Neural cell (in vitro differentiated cells): ENCODE measurements around the gene SLC18A2.

Experiments used
- CTCF ChIP-seq: fragments of 450-650 bp; IDR thresholded peaks from 2 replicates; pipeline ENCODE4 v1.5.1; 2014; ENCODE audit warnings: antibody characterized with exemption, mild to moderate bottlenecking, moderate library complexity; ENCODE audit not compliant: poor library complexity, severe bottlenecking
- EZH2 ChIP-seq: fragments of 200-600, 300-800 bp; shearing (Covaris generic), sonication (generic); IDR thresholded peaks from 2 replicates; pipeline ENCODE4 v1.6.1; 2014; ENCODE audit warnings: antibody characterized with exemption, low read length, borderline replicate concordance, mild to moderate bottlenecking; ENCODE audit not compliant: insufficient read depth, poor library complexity, severe bottlenecking
- POLR2AphosphoS5 ChIP-seq: IDR thresholded peaks from 2 replicates; pipeline ENCODE4 v1.6.1; 2012
- SMC3 ChIP-seq: fragments of 450-650 bp; conservative IDR thresholded peaks from 2 replicates; pipeline ENCODE4 v1.6.1; 2014; ENCODE audit warnings: antibody characterized with exemption, mild to moderate bottlenecking, moderate library complexity; ENCODE audit not compliant: poor library complexity
- TAF1 ChIP-seq: IDR thresholded peaks from 2 replicates; pipeline ENCODE4 v1.6.1; 2012; ENCODE audit warnings: low read depth

GRCh38 chr10:117239051-117239450 lies 1.9 kb upstream of the SLC18A2 start:
- TF ChIP-seq CTCF (no peak), TAF1 (no peak), SMC3 (no peak), EZH2 (no peak), POLR2AphosphoS5 (no peak)
